ENCODE data around the gene ATXN7L2. TPM values are rescaled to one million over a fixed set of nuclear protein-coding genes. Genes with fewer than 3 reads are reported as not detected.

The ATXN7L2 gene
- total RNA-seq, 4 donors from 2014 or later: 1.6 to 2.7 (median 2.5) TPM

DNA sequence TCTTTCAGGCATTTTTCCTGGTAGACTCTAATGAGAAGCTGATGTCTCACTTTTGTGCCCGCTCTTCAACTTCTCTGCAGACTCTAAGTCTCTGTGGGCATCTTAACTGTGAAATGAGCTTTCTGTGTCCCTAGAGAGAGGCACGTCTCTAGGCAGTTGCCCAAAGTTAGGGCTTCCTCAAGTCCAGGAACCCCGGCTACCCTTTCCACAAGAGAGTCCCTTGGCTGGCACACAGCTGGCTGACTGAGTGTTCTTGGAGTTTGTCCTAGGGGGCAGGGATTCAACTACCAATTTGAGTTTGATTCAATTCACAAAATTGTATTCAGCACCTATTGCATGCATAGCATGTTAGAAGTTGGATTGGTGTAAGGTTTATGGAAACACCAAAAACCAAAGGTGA, 57.4 kb downstream of the ATXN7L2 start:
- TF ChIP-seq, protein P1, sequence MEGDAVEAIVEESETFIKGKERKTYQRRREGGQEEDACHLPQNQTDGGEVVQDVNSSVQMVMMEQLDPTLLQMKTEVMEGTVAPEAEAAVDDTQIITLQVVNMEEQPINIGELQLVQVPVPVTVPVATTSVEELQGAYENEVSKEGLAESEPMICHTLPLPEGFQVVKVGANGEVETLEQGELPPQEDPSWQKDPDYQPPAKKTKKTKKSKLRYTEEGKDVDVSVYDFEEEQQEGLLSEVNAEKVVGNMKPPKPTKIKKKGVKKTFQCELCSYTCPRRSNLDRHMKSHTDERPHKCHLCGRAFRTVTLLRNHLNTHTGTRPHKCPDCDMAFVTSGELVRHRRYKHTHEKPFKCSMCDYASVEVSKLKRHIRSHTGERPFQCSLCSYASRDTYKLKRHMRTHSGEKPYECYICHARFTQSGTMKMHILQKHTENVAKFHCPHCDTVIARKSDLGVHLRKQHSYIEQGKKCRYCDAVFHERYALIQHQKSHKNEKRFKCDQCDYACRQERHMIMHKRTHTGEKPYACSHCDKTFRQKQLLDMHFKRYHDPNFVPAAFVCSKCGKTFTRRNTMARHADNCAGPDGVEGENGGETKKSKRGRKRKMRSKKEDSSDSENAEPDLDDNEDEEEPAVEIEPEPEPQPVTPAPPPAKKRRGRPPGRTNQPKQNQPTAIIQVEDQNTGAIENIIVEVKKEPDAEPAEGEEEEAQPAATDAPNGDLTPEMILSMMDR (IDR thresholded peaks at IDR 0.05): no peak
- TF ChIP-seq POLR2A (IDR thresholded peaks at IDR 0.05): no peak
- no peak for TF ChIP-seq EP300 (IDR thresholded peaks at IDR 0.05)
- no peak for TF ChIP-seq POLR2AphosphoS5 (IDR thresholded peaks at IDR 0.05)
- Histone ChIP-seq H3K36me3 (no peaks in the 10 kb centered on the region), H3K4me3 (no peak overlapping the region), H3K4me1 (peaks cover 0 to 9% (median 0%) of the 10 kb centered on the region in 3 donors), H3K27me3 (no peaks in the 10 kb centered on the region), H3K27ac (no peak overlapping the region), H3K9me3 (no peaks in the 10 kb centered on the region)
- no peak for ATAC-seq
- WGBS, 2 donors (ENCODE audit: low coverage in 1 of 2): 78 to 100% methylated on average over 1 to 3 of the region's 3 CpGs

Other genes starting within 250 kb of the ATXN7L2 start
- gene CELSR2, start 234.4 kb upstream of the ATXN7L2 start, total RNA-seq: 10 to 100 TPM in 2 of 4 donors, 1 to 10 TPM in 2; 5.7 to 18.6 (median 9.1) TPM
- 10 to 100 TPM in 2 of 4 donors, 1 to 10 TPM in 2; 6.9 to 26.9 (median 10.3) TPM for gene PSRC1, start 200.8 kb upstream of the ATXN7L2 start, total RNA-seq
- under 1 TPM in 1 of 4 donors, not detected in 3; 0.46 TPM for gene MYBPHL, start 176.9 kb upstream of the ATXN7L2 start, total RNA-seq
- 100 to 1,000 TPM in 2 of 4 donors, 10 to 100 TPM in 2; 66.6 to 142 (median 105) TPM for gene SORT1, start 86.0 kb upstream of the ATXN7L2 start, total RNA-seq
- 10 to 100 TPM; 28.2 to 61.5 (median 30.4) TPM for gene PSMA5, start 57.5 kb upstream of the ATXN7L2 start, total RNA-seq
- 1 to 10 TPM; 2.0 to 8.4 (median 4.2) TPM for gene SYPL2, start 17.4 kb upstream of the ATXN7L2 start, total RNA-seq
- 10 to 100 TPM in 3 of 4 donors, 1 to 10 TPM in 1; 8.3 to 15.9 (median 10.7) TPM for gene CYB561D1, start 10.2 kb downstream of the ATXN7L2 start, total RNA-seq
- 10 to 100 TPM in 3 of 4 donors, 1 to 10 TPM in 1; 7.7 to 19.3 (median 14.7) TPM for gene AMIGO1, start 25.8 kb downstream of the ATXN7L2 start, total RNA-seq
- not detected for gene GPR61, start 56.0 kb downstream of the ATXN7L2 start, total RNA-seq
- gene GNAI3, start 64.7 kb downstream of the ATXN7L2 start, total RNA-seq: 1 to 10 TPM; 6.6 to 9.4 (median 8.0) TPM
- gene GNAT2, start 135.7 kb downstream of the ATXN7L2 start, total RNA-seq: not detected
- gene AMPD2, start 135.9 kb downstream of the ATXN7L2 start, total RNA-seq: 10 to 100 TPM; 28.9 to 38.0 (median 35.6) TPM
- gene GSTM4, start 172.2 kb downstream of the ATXN7L2 start, total RNA-seq: 10 to 100 TPM; 21.4 to 71.0 (median 42.4) TPM
- 10 to 100 TPM; 10.4 to 93.7 (median 42.2) TPM for gene GSTM2, start 184.2 kb downstream of the ATXN7L2 start, total RNA-seq
- 10 to 100 TPM in 1 of 4 donors, not detected in 3; 33.1 TPM for gene GSTM1, start 203.9 kb downstream of the ATXN7L2 start, total RNA-seq
- 1 to 10 TPM; 2.7 to 9.2 (median 6.3) TPM for gene GSTM5, start 228.3 kb downstream of the ATXN7L2 start, total RNA-seq

Measured in gastroesophageal sphincter (tissue), 4 donors.